Heart left ventricle (tissue), 16 donors: ENCODE results near the gene MCTP2. TPM values are rescaled to one million over a fixed set of nuclear protein-coding genes. Genes with fewer than 3 reads are reported as not detected.

Experiments used
- ATAC-seq, 4 donors: fragments of 200-7000 bp; cut with Tn5 transposase; one replicate each; pipeline ENCODE4 v1.9.1; 2020 to 2022; ENCODE audit warnings: moderate library complexity in 4 of 4, mild to moderate bottlenecking in 3 of 4, moderate number of reproducible peaks in 1 of 4
- DNase-seq, 5 donors: peaks; one replicate each; pipeline ENCODE4 v3.0.0-alpha.2; 2020
- H3K27ac ChIP-seq, 12 donors: fragments of 200-600 bp; sonication (generic) in 4 of 12; one replicate each; pipeline versions ENCODE4 v1.5.0 to v1.8.0; 2016 to 2022; ENCODE audit warnings: mild to moderate bottlenecking in 2 of 12
- H3K27me3 ChIP-seq, 9 donors: fragments of 200-600 bp; sonication (generic) in 2 of 9; one replicate each; pipeline versions ENCODE4 v1.5.1 to v1.8.0; 2016 to 2022; ENCODE audit warnings: mild to moderate bottlenecking in 3 of 9
- H3K36me3 ChIP-seq, 9 donors: fragments of 200-600 bp; sonication (generic) in 2 of 9; one replicate each; pipeline versions ENCODE4 v1.5.0 to v1.8.0; 2018 to 2022; ENCODE audit warnings: mild to moderate bottlenecking in 2 of 9
- H3K4me1 ChIP-seq, 12 donors: fragments of 200-600 bp; sonication (generic) in 4 of 12; one replicate each; pipeline versions ENCODE4 v1.5.0 to v1.8.0; 2016 to 2022; ENCODE audit warnings: mild to moderate bottlenecking in 3 of 12
- H3K4me3 ChIP-seq, 12 donors: fragments of 200-600 bp; sonication (generic) in 4 of 12; one replicate each; pipeline versions ENCODE4 v1.5.0 to v1.8.0; 2017 to 2022; ENCODE audit warnings: mild to moderate bottlenecking in 9 of 12, moderate library complexity in 4 of 12
- H3K9me3 ChIP-seq, 12 donors: fragments of 200-600 bp; sonication (generic) in 4 of 12; one replicate each; pipeline versions ENCODE4 v1.5.0 to v1.8.0; 2016 to 2022; ENCODE audit warnings: mild to moderate bottlenecking in 1 of 12
- POLR2A ChIP-seq, 2 donors: fragments of 450-650 bp; IDR thresholded peaks; one replicate each; pipeline ENCODE4 v1.6.1; 2017; ENCODE audit warnings: antibody characterized with exemption in 2 of 2, mild to moderate bottlenecking in 2 of 2, moderate library complexity in 2 of 2
- WGBS, 4 donors: extraction: QIAGEN DNeasy Blood & Tissue Kit in 2 of 4; methylation state at CpG; one replicate each; pipeline versions ENCODE4 v1.1.5 to v1.1.7; 2013 to 2018; 5-methylcytosine and 5-hydroxymethylcytosine counted together
- intact Hi-C, 10 donors: fragments of 100-400 bp; cut with DNase I; formaldehyde crosslinking; loops; one replicate each; pipeline versions ENCODE4 v1.11.1 to v1.14.2; 2022
- polyA plus RNA-seq, 2 donors: library from polyadenylated mRNA; stranded (reverse); fragments of 200-250 nt; gene quantifications; one replicate each; pipeline ENCODE4 v1.2.3, GENCODE V29; 2013
- total RNA-seq, 9 donors: library from RNA; depleted of rRNA in 2 of 9; stranded (reverse); fragments of >200 nt in 2 of 9; fragmentation: NEBNext Ultra II Directional in 3 of 9; extraction: Animal tissue kit (Norgen Biotek cat#: 25700) in 3 of 9; gene quantifications; one replicate each; pipeline versions ENCODE4 v1.1.0 to v1.2.4, GENCODE V29; 2016 to 2023
- TF ChIP-seq, protein P1 (sequence below), 12 donors: fragments of 200-600 bp; sonication (generic) in 4 of 12; IDR thresholded peaks; one replicate each; pipeline versions ENCODE4 v1.5.0 to v1.8.0; 2018 to 2022; ENCODE audit warnings: antibody characterized with exemption in 12 of 12, mild to moderate bottlenecking in 5 of 12
- donor health status: ischemic (EF 13 %, LVEDD 7.1; RV severe dilation, severe dysfunction).
- donor health status: healthy with polysubstance abuse.
- donor health status: DM: no; HTN: yes; CAD: no.
- donor health status: DM: no; HTN: no; CAD: no.
- donor health status: ischemic (EF 25% LVEDD 6.9; RV normal size, moderate dysfunction).
- donor health status: ischemic (EF 25% LVEDD 5.7; RV mildly dilated, moderate dysfunction).
- donor health status: healthy.
- donor health status: DM: yes; HTN: yes; CAD: no.
- donor health status: ischemic (EF 35%, LVEDD 5.7; RV mildly dilated, moderate dysfunction).
- donor health status: nonischemic (EF 11% LVEDD 7.7; RV severe dilation, severe dysfunction).
- donor health status: DM: yes; HTN: yes; CAD: no.
- donor health status: PGD.
- donor health status: ischemic (EF 29% LVEDD 5.4; RV normal size, mild dysfunction).
- donor health status: nonischemic (EF 23%, LVEDD 6.1; RV moderate dilation, normal function).

The MCTP2 gene
- total and polyA plus RNA-seq, 11 donors = 0.35 to 12.1 (median 2.0) TPM

DNA sequence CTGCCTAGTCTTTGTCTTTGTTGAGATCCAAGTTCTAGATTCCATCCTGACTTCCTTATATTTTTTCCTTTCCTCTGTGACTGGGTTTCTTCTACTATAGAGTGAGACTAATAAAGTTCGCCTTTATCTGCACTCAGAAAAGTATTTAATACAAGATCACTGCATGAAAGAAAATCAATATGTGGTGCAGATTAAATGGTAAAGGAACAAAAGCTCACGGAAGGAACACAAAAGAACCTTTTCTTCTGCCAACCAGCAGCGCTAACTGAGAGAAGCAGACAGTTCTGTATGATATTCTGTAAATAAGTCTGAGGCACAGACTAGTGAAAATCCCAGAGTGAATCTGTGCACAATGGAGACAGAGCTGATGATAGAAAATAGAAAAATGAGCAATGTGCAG, 31.6 kb upstream of the MCTP2 start:
- WGBS, 4 donors = 86 to 93% (median 88%) methylated on average over 3 of the region's 3 CpGs
- Histone ChIP-seq H3K27ac (no peak overlapping the region), H3K36me3 (no peaks in the 10 kb centered on the region), H3K4me3 (no peak overlapping the region), H3K4me1 (no peaks in the 10 kb centered on the region), H3K9me3 (no peaks in the 10 kb centered on the region), H3K27me3 (peaks cover 0 to 4% (median 0%) of the 10 kb centered on the region in 9 donors)
- TF ChIP-seq, protein P1, sequence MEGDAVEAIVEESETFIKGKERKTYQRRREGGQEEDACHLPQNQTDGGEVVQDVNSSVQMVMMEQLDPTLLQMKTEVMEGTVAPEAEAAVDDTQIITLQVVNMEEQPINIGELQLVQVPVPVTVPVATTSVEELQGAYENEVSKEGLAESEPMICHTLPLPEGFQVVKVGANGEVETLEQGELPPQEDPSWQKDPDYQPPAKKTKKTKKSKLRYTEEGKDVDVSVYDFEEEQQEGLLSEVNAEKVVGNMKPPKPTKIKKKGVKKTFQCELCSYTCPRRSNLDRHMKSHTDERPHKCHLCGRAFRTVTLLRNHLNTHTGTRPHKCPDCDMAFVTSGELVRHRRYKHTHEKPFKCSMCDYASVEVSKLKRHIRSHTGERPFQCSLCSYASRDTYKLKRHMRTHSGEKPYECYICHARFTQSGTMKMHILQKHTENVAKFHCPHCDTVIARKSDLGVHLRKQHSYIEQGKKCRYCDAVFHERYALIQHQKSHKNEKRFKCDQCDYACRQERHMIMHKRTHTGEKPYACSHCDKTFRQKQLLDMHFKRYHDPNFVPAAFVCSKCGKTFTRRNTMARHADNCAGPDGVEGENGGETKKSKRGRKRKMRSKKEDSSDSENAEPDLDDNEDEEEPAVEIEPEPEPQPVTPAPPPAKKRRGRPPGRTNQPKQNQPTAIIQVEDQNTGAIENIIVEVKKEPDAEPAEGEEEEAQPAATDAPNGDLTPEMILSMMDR (IDR thresholded peaks at IDR 0.05) = no peak
- TF ChIP-seq POLR2A (IDR thresholded peaks at IDR 0.05) = no peak
- intact Hi-C loops = no loop called here
- no peak for DNase-seq
- no peak for ATAC-seq

DNA sequence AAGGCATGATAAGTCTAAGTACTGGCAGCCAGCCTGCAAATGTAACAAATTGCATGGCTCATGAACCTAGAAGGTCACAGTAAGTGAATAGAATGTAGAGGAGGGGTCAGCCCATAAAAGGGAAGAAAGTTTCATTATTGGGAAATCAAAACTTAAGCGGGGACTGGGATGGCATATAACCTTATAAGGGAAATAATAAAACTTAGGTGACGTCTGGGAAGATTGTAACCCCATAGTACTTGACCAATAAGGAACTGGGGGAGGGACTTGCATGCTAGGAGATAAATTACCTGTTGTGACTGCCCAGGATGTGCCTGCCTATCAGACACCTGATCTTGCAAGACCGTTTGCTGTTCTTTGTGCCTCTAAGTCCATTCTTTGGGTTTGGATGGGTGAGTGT, 28.1 kb upstream of the MCTP2 start:
- ATAC-seq (no peak), DNase-seq (no peak)
- Histone ChIP-seq H3K4me1 (no peaks in the 10 kb centered on the region), H3K4me3 (no peak overlapping the region), H3K9me3 (no peaks in the 10 kb centered on the region), H3K27me3 (peaks cover 0 to 4% (median 0%) of the 10 kb centered on the region in 9 donors), H3K36me3 (no peaks in the 10 kb centered on the region), H3K27ac (no peak overlapping the region)
- intact Hi-C loops = no loop called here
- TF ChIP-seq, protein P1 (IDR thresholded peaks at IDR 0.05) = no peak
- no peak for TF ChIP-seq POLR2A (IDR thresholded peaks at IDR 0.05)
- WGBS, 4 donors = 47 to 53% (median 52%) methylated on average over 3 of the region's 3 CpGs

DNA sequence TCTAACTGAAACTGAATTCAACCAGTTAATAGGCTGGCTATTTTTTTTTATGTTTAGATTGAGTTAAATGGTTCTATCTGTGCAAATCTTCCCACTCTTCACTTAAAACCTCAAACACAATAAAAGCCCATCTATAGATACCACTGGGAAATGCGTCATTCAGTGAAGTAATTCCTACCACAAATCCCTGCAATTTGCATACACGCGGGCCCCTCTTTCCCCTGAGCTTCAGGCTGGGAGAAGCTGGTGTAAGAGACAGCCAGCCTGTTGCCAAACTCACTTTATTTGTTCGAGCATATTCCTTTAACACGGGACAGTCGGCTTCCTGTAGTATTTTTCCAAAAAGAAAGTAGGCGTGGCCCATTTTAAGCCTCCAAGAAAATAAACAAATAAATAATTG, 26.0 kb upstream of the MCTP2 start:
- Histone ChIP-seq H3K27ac (no peak overlapping the region), H3K4me1 (no peaks in the 10 kb centered on the region), H3K4me3 (peak overlapping the region in 1 of 12 donors; percentile 25), H3K27me3 (peaks cover 0 to 3% (median 0%) of the 10 kb centered on the region in 9 donors), H3K36me3 (no peaks in the 10 kb centered on the region), H3K9me3 (no peaks in the 10 kb centered on the region)
- intact Hi-C loops = no loop called here
- ATAC-seq (no peak), DNase-seq (no peak)
- TF ChIP-seq, protein P1 (IDR thresholded peaks at IDR 0.05) = no peak
- TF ChIP-seq POLR2A (IDR thresholded peaks at IDR 0.05) = no peak
- 75 to 81% (median 78%) methylated on average over 7 of the region's 7 CpGs for WGBS, 4 donors

DNA sequence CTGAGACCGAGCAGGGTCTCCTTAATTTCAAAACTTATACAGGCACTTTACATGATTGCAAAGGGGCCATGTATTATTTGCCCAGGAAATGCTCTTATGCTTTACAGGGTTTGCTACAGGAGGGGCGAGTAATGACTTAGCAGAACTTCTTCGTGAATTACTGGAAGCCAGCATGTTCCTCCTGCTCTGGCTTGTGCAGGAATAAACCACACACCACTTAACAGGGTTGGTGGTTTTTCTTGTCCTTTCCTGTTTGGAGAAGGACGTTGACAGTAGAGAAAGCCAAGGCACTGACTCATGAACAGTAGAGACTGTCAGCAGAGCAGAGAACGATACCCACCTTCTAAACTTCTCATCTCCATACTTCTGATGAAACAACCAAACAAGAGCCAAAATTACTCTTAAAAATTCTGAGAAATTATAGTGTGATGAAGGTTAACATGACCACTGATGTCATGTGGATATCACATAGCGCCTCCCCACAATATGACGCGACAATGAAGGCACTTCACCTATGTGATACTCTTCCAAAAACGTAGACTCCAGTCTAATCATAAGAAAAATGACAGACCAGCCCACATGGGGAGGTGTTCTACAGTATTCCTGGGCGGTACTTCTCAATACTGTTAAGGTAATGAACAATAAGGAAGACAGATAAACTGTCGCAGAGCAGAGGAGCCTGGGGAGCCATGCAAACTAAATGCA, 24.7 kb upstream of the MCTP2 start:
- H3K4me3 ChIP-seq = peak overlapping the region in 1 of 12 donors; percentile 31
- no peak overlapping the region for H3K27ac ChIP-seq
- DNase-seq (no peak), ATAC-seq (peak in 2 of 4 donors; percentile 16 to 74)
- WGBS, 4 donors = 72 to 78% (median 77%) methylated on average over 11 of the region's 11 CpGs
- no peaks in the 10 kb centered on the region for H3K36me3 ChIP-seq
- H3K9me3 ChIP-seq = no peaks in the 10 kb centered on the region
- TF ChIP-seq, protein P1 (IDR thresholded peaks at IDR 0.05) = no peak
- no peaks in the 10 kb centered on the region for H3K4me1 ChIP-seq
- intact Hi-C loops = no loop called here
- peaks cover 0 to 3% (median 0%) of the 10 kb centered on the region in 9 donors for H3K27me3 ChIP-seq
